ENCODE measurements around the gene EPS15.
"Not testable (repeated sequence)": the region's sequence is repeated elsewhere in the genome, so short reads cannot be mapped to it uniquely, and the experiment has no call there.

Gene EPS15

DNA sequence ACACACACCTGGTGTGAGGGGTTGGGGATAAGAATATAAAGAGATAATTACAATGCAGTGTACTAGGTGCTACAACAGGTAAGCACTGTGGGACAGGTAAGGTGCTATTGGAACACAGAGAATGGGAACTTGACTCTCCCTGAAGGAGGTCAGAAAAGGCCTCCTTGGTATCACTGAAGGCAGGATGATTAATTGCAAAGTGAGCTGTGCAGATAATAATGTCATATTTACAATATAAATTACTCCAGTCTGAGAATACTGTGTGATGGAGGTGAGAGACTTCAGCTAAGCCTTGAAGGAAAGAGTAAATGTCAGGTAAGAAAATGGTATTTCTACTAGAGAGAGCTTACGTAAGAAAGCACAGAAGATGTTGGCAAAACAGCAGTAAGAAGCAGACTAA is 91.6 kb downstream of the EPS15 start:
- DNase-seq (ENCODE audit: low spot score) (no peak), FAIRE-seq (no peak)

DNA sequence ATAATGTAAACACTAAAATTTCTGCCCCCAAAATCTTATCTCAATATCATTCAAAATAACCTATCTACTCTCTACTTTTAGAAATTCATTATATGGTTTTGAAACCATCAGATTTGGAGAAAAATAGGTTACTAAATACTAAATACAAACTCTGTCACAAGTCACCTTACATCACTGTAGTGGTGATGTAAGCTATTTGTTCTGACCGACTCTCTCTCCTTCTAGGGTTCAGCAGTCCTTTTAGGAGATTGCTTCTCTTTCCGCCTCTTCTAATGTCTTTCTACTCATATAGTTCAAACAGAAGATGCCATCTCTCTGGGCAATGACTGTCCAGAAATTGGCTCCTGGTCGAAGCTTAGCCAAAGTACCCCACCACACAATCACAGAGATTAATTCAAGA is 93.1 kb downstream of the EPS15 start:
- DNase-seq (ENCODE audit: low spot score): no peak
- FAIRE-seq: no peak

DNA sequence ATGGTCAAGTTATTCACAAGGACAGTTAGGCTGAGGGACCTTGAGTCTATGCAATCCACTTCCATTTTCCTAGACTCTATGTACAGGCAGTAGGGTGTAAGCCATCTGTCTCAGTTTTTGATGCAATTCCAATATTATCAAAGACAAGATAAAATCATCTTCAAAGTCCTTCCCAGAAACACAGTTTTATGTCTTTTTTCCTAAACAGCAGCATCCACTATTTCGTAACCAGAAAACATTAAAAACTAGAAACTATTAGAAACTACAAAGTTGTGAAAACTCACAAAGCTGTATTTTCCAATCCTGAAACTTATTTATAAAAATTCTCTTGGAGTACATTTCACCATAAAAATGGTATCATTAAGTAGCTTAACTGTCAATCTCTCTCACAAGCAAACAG is 93.8 kb downstream of the EPS15 start:
- DNase-seq (ENCODE audit: low spot score) (no peak), FAIRE-seq (no peak)

DNA sequence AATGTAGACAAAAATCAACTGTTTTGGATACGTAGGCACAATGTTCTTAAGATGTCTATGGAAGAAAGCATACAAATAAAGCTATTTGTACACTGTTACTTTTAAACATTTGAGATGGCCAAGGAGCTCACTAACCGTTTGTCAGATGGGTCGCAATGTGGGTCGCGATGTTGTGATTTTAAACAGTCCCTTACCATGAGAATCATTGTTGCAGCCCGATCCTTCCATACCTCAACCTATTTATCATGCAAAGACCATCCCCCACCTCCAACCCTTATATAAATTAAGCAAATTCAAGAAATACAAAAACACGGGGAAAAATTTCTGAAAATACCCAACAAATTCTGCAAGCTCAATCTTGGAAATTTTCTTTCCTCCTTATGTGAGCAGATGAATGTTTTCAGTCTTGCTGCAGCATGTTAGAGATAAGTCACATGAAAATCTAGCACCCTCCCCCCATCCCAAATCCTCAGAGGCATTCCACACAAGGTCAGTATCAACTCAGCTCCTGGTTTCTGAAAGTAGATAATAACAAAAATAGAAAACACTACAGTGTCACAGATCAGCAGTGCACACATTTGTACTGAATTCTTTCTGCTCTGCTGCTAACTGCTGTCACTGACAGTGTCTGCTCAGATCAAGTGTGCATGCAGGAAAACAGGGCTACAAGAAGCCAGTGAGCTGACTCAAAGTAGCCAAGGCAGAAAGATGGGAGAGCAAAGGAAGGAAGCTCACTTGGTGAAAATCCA is 95.8 kb downstream of the EPS15 start:
- no peak for FAIRE-seq
- DNase-seq (ENCODE audit: low spot score): no peak

DNA sequence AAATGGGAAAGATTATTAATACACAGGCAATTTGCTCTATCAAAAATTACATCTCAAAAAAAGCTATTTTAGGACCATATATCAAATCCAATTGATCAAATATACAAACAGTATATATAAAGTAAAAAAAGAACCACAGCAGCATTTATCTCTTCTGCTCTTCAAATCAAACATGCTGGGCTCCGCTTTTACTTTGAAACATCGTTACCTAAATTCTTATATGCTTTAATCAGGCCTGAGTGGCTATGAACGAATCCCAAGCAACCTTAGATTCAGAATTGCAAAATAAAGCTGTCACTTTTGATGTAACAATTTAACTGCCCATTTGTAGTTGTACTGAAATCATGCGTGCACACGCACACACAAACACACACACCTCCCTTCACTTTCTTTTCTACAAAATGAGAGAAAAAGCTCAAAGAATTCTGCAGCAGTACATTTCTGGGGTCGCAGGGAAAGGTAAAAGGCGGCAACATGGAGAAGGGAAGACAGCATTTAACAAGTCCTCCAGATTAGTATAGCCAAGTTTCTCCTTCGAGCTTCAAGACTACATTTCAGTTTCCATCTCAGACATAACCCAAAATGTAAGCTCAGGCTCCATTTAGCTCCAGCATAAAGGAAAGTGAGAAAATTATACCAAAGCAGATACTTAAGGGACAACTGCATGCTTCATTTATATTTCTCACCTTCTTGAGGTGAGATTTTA is 96.5 kb downstream of the EPS15 start:
- no peak for FAIRE-seq

DNA sequence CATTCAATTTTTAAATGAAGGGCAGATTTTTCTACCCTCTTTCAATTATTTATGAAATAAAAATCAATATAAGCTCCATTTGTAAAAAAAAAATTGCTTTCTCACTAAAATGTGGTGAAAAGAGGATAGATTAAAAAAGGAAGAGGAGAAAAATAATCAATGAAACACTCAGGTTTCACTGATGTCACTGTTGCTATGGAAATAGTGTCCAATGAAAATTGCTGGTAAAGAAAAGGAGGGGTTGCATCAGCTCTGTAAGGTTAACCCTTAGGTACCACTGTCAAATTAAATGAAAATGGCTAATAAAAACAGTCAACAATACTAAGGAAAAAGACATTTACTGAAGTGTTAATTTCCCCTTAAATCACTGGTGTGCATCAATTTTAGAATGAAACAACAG is 97.1 kb downstream of the EPS15 start:
- FAIRE-seq: no peak
- DNase-seq (ENCODE audit: low spot score): peak; percentile 48

More for the DNA sequence above, 96.5 kb downstream of the EPS15 start:
- no peak for DNase-seq (ENCODE audit: low spot score)

DNA sequence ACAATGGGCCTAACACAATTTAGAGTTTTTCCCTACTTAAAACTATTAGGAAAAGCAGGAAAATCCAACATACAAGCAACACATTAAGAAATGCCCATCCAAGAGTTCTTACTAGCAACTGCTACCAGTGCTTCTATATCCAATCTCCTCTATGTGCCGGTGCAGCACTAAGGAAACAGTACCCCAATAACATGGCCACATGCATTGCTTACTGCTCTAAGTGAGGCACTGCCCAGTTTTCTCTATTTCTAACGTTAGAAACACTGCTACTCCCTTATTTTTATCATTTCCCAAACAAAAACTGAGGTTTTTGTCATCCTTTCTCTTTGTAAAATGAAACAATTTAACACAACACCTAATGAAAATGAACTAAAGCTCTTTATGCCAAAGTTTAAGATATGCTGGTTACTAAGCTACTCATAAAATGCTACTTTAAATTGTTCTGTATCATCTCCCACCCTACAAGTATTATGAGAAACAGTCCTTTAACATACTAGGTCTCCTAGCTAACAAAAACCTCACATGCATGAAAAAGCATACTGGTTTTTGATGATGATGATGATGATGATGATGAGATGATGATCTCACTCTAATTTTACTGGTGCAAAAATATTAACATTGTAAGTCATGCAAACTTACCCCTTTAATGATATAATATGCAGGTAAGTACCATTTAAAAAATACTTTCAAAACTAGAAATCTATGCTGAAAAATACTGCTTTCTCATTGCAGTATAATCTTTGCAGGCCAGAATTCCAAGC is 98.0 kb downstream of the EPS15 start:
- FAIRE-seq (no peak), DNase-seq (ENCODE audit: low spot score) (no peak)

DNA sequence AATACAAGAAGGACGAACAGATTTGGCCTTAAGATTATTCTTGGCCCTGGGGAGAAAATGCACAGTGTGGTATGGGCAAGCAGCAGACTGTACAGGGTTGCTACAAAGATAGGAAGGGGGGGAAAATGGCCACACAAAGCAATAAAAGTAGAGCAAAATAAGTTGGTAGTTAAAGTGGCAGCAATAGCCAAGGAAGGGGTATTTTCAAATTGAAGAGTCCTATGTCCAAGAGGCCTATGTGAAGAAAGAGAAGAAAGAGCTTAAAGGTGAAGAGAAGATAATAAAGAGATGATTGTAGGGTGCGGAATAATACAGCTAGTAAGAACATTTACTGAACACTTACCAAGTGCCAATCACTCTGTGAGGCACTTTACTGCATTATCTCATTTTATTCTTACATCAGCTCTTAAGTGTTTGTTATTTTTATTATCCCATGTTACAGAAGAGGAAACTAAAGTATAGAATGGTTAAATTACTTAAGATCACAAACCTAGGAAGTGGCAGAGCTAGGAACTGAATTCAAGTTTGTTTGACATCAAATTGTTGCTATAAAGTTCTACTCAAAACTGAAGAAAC is 100.6 kb downstream of the EPS15 start:
- FAIRE-seq (no peak), DNase-seq (ENCODE audit: low spot score) (no peak)

DNA sequence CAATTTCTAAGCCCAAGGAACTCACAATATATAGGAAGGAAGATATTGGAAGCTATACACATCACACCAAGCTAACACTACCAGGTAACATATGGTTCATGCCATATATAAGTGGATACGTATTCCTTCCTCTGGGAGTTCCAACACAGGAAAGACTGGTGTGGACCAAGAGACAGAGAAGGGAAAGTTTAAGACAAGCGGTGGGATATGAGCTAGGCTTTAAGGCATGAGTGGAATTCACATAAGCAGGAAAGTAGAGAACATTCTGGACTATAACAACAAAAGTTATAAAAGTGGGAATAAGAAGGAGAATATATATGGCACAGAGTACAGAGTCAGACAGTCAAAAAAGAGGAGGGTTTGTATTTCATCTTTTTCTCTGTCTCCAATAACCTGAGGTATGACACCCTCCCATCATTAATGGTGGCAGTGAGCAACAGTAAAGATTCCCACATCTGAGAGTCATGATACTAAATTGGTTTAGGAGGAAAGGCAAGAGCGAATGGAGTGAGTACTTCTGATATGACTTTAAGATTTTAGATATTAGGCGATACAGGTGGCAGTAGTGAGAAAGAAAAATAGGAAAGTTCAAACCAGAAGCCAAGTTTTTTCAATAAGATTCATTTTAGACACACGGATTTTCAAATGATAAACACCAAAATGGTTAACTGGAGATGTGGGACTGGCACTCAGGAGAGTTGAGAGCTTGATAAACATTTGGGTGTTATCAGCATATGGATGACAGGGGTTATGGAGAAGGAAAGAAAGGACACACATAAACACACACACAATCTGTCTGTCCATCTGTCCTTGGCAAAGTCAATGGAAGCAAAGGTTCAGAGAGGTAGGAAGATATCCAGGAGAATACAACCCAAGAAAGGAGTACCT is 101.3 kb downstream of the EPS15 start:
- FAIRE-seq (no peak), DNase-seq (ENCODE audit: low spot score) (no peak)

DNA sequence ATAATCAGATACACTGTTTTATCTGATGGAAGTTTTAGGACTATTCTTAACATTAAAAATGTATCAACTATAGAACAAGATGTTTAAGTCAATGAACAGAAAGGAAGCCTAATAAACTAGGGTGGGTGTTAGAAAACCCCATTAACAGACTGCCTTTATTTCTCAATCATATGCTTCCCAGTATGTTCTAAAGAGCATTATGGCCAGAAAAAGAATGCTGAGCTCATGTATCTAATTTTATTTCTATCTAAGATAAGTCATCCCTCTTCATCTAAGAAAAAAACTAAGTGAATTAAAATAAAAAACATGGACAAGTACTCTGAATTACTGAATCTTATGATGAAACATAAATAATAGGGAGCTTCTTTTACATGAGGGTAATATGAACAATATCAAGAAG is 102.2 kb downstream of the EPS15 start:
- FAIRE-seq: no peak
- no peak for DNase-seq (ENCODE audit: low spot score)

DNA sequence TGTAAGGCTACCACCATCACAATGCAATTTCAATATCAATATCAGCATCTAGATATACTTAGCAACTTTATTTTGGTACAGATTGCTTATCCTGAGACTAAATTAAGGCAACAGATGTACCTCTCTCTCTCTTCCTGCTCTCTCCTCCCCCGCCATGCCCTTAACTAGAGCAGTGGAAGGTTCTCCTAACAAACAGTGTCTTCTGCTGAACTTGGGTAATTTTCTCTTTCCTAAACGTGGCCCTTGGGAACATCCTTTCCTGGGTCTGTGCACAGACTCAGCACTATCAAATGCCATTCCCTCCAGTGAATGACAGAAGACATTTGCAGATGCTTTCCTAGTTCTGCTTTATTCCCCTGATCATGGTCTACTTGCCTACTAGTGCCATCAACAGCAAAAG is 103.1 kb downstream of the EPS15 start:
- FAIRE-seq (no peak), DNase-seq (ENCODE audit: low spot score) (no peak)

DNA sequence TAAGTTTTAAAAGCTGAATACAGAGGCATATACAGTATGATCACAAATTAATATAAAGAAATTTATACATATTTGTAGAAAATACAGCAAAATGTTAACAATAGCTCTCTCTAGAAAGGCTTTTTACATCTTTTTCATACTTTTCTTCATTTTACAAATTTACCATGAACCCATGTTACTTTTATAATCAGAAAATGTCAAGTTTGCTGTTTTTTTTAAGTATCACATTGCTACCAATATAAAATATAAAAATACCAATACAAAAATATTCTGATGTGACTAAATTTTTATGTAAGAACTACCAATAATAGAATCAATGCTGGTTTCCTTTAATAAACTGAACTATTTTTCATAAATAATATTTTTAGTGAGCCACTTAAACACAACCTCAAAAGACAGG is 104.3 kb downstream of the EPS15 start:
- FAIRE-seq (no peak), DNase-seq (ENCODE audit: low spot score) (no peak)

DNA sequence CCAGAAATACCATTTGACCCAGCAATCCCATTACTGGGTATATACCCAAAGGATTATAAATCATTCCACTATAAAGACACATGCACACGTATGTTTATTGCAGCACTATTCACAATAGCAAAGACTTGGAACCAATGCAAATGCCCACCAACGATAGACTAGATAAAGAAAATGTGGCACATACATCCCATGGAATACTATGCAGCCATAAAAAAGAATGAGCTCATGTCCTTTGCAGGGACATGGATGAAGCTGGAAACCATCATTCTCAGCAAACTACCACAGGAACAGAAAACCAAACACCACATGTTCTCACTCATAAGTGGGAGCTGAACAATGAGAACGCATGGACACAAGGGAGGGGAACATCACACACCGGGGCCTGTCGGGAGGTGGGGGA is 107.2 kb downstream of the EPS15 start:
- not testable (repeated sequence) for FAIRE-seq; DNase-seq (ENCODE audit: low spot score)

DNA sequence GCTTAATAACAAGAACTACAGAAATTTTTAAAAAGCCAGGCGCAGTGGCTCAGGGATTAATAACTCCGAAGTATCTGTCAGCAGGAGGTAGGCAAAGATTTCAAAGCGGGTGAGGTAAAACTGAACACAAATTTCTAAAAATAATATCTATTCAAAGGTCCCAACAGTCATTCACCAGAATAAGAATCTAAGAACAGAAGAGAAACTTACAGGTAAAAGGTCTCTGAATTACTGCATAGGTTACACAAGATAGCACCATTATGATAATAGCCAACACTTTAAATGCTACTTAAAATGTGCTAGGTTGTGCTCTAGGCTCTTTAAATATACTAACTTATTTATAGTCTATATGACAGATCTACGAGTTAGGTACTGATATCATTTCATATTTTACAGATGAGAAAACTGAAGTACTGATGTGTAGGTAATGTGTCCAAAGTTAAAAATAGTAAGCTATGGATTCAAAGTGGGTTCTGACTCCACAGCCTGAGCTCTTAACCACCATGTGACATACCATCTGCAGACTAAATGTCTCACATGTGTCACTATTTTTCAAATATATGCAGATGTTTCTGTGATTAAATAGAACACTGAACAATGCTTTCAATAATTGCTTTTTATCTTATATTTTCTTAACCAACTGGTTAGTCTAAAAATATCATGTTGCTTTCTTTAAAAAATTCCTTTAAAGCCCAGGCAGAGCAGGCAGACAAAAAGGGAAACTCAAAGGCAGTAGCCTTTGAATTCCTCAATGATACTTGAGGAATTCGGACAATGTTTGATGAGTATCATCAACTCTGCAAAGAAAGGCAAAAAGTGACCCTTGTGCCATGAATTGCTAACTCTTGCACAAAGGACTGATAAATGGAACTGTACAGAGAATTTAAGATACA is 108.3 kb downstream of the EPS15 start:
- DNase-seq (ENCODE audit: low spot score) (no peak), FAIRE-seq (no peak)

DNA sequence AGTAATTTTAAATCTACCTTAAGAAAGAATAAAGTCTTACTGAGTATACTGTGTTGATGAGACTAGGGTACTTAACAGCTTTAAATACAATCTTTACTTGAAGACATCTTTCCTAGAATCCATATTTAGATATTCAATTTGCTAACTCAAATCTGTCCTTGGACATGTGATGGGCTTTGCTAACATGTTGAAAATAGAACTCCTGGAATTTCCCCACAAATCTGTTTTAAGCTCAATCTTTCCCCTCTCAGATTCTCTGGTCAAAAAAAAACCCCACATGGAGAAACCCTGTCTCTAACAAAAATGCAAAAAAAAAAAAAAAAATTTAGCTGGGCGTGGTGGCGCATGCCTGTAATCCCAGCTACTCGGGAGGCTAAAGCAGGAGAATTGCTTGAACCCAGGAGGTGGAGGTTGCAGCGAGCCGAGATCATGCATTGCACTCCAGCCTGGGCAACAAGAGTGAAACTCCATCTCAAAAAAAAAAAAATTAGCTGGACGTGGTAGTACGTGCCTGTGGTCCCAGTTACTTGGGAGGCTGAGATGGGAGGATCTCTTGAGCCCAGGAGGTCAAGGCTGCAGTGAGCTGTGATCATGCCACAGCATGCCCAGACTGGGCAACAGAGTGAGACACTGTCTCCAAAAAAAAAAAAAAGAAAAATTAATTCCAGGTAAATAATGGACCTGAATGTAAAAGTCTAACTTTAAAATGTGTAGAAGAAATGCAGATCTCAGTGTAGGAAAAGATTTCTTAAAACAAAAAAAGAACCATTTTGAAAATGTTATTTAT is 109.1 kb downstream of the EPS15 start:
- DNase-seq (ENCODE audit: low spot score); FAIRE-seq: not testable (repeated sequence)

DNA sequence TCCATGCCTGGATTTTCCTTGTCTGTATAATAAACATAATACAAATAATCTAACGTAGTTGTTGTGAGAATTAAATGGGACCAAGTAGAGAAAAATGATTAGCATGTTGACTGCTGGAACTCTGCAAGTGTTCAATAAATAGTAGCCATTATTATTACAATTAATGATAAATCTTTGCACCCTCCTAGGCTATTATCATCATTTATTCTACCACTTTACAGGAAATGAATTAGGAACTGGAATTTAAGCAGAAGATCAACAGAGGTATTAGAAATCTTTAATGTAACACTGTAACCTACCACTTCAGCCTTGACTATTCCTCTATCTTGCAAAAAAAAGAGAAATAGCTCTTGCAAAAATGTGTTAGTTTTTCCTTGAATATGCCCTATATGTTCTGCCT is 126.8 kb downstream of the EPS15 start:
- DNase-seq (ENCODE audit: low spot score): no peak
- FAIRE-seq: no peak

DNA sequence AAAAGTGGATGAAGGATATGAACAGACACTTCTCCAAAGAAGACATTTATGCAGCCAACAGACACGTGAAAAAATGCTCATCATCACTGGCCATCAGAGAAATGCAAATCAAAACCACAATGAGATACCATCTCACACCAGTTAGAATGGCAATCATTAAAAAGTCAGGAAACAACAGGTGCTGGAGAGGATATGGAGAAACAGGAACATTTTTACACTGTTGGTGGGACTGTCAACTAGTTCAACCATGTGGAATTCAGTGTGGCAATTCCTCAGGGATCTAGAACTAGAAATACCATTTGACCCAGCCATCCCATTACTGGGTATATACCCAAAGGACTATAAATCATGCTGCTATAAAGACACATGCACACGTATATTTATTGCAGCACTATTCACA is 128.4 kb downstream of the EPS15 start:
- FAIRE-seq; DNase-seq (ENCODE audit: low spot score): not testable (repeated sequence)

DNA sequence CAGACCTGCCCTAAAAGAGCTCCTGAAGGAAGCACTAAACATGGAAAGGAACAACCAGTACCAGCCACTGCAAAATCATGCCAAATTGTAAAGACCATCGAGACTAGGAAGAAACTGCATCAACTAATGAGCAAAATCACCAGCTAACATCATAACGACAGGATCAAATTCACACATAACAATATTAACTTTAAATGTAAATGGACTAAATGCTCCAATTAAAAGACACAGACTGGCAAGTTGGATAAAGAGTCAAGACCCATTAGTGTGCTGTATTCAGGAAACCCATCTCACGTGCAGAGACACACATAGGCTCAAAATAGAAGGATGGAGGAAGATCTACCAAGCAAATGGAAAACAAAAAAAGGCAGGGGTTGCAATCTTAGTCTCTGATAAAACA is 131.8 kb downstream of the EPS15 start:
- DNase-seq (ENCODE audit: low spot score); FAIRE-seq: not testable (repeated sequence)

DNA sequence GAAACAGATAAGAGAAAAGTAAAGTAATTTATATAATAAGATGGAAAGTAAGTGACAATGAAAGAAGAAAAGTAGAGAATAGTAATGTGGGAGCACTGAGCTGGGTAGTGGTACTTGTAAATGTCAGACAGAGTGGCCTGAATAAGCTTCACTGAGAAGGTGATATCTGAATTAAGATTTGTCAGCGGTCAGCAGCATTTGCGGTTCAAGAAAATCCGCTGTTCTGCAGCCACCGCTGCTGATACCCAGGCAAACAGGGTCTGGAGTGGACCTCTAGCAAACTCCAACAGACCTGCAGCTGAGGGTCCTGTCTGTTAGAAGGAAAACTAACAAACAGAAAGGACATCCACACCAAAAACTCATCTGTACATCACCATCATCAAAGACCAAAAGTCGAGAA is 132.8 kb downstream of the EPS15 start:
- FAIRE-seq: not testable (repeated sequence)

More for the DNA sequence above, 132.8 kb downstream of the EPS15 start:
- not testable (repeated sequence) for DNase-seq (ENCODE audit: low spot score)

Measured in urothelium cell line (cell line).